Neural cell (in vitro differentiated cells): ENCODE results near the gene DGKI. TPM values are rescaled to one million over a fixed set of nuclear protein-coding genes. Genes with fewer than 3 reads are reported as not detected.

Source experiments
- H2AFZ ChIP-seq: fragments of 200-600, 300-800 bp; sonication (generic), shearing (Covaris generic); 2 replicates; pipeline ENCODE4 v1.6.0; 2014; ENCODE audit warnings: low read depth, mild to moderate bottlenecking, antibody characterized with exemption, low read length, moderate library complexity
- H3F3A ChIP-seq: fragments of 200-600 bp; shearing (Covaris generic); 2 replicates; pipeline ENCODE4 v1.6.1; 2016; ENCODE audit warnings: mild to moderate bottlenecking, moderate library complexity, mixed read lengths, antibody characterized with exemption, low read length; ENCODE audit not compliant: insufficient read depth, poor library complexity, severe bottlenecking
- H3K27ac ChIP-seq: fragments of 200-600, 300-800 bp; sonication (generic), shearing (Covaris generic); 2 replicates; pipeline ENCODE4 v1.5.1; 2014; ENCODE audit warnings: mild to moderate bottlenecking, low read length, moderate library complexity
- H3K27me3 ChIP-seq: fragments of 300-800, 200-600 bp; sonication (generic), shearing (Covaris generic); 2 replicates; pipeline ENCODE4 v1.6.0; 2014; ENCODE audit warnings: mild to moderate bottlenecking, low read depth, low read length, moderate library complexity; ENCODE audit not compliant: insufficient read depth
- H3K36me3 ChIP-seq: fragments of 300-800, 200-600 bp; sonication (generic), shearing (Covaris generic); 2 replicates; pipeline ENCODE4 v1.5.1; 2014; ENCODE audit warnings: mild to moderate bottlenecking, antibody characterized with exemption, low read length, moderate library complexity; ENCODE audit not compliant: insufficient read depth
- H3K4me2 ChIP-seq: fragments of 300-800, 200-600 bp; sonication (generic), shearing (Covaris generic); 2 replicates; pipeline ENCODE4 v1.6.0; 2014; ENCODE audit warnings: mild to moderate bottlenecking, low read length
- H3K4me3 ChIP-seq: fragments of 300-800, 200-600 bp; sonication (generic), shearing (Covaris generic); 2 replicates; pipeline ENCODE4 v1.5.1; 2014; ENCODE audit warnings: mild to moderate bottlenecking, low read length, moderate library complexity
- H3K79me2 ChIP-seq: fragments of 200-600 bp; shearing (Covaris generic); replicated peaks from 2 replicates; pipeline ENCODE4 v1.6.0; 2014; ENCODE audit warnings: mild to moderate bottlenecking, low read length, moderate library complexity; ENCODE audit not compliant: insufficient read depth
- H3K9ac ChIP-seq: fragments of 300-800, 200-600 bp; sonication (generic), shearing (Covaris generic); 2 replicates; pipeline ENCODE4 v1.6.1; 2016; ENCODE audit warnings: mild to moderate bottlenecking, low read length, mixed read lengths
- H3K9me2 ChIP-seq: fragments of 200-600 bp; shearing (Covaris generic); 2 replicates; pipeline ENCODE4 v1.6.1; 2016; ENCODE audit warnings: mild to moderate bottlenecking, low read length, mixed read lengths; ENCODE audit not compliant: insufficient read depth
- H3K9me3 ChIP-seq: fragments of 200-600, 300-800 bp; sonication (generic), shearing (Covaris generic); 2 replicates; pipeline ENCODE4 v1.6.1; 2016; ENCODE audit warnings: mild to moderate bottlenecking, mixed run types, low read length, moderate library complexity, mixed read lengths
- H4K20me1 ChIP-seq: fragments of 200-600 bp; shearing (Covaris generic); 2 replicates; pipeline ENCODE4 v1.6.1; 2016; ENCODE audit warnings: mild to moderate bottlenecking, mixed run types; ENCODE audit not compliant: insufficient read depth
- CTCF ChIP-seq: fragments of 450-650 bp; IDR thresholded peaks from 2 replicates; pipeline ENCODE4 v1.5.1; 2014; ENCODE audit warnings: antibody characterized with exemption, mild to moderate bottlenecking, moderate library complexity; ENCODE audit not compliant: poor library complexity, severe bottlenecking
- EP300 ChIP-seq: fragments of 450-650 bp; conservative IDR thresholded peaks from 2 replicates; pipeline ENCODE4 v1.6.1; 2014; ENCODE audit warnings: antibody characterized with exemption, mild to moderate bottlenecking, moderate library complexity; ENCODE audit not compliant: poor library complexity, severe bottlenecking
- EZH2 ChIP-seq: fragments of 200-600, 300-800 bp; shearing (Covaris generic), sonication (generic); IDR thresholded peaks from 2 replicates; pipeline ENCODE4 v1.6.1; 2014; ENCODE audit warnings: antibody characterized with exemption, low read length, borderline replicate concordance, mild to moderate bottlenecking; ENCODE audit not compliant: insufficient read depth, poor library complexity, severe bottlenecking
- MXI1 ChIP-seq: fragments of 450-650 bp; conservative IDR thresholded peaks from 2 replicates; pipeline ENCODE4 v1.6.1; 2014; ENCODE audit warnings: antibody characterized with exemption, mild to moderate bottlenecking; ENCODE audit not compliant: poor library complexity, severe bottlenecking
- POLR2AphosphoS5 ChIP-seq: IDR thresholded peaks from 2 replicates; pipeline ENCODE4 v1.6.1; 2012
- RAD21 ChIP-seq: fragments of 450-650 bp; conservative IDR thresholded peaks from 2 replicates; pipeline ENCODE4 v1.6.1; 2014; ENCODE audit warnings: antibody characterized with exemption, mild to moderate bottlenecking, moderate library complexity
- REST ChIP-seq: IDR thresholded peaks from 2 replicates; pipeline ENCODE4 v1.6.1; 2012; ENCODE audit warnings: borderline replicate concordance
- SMC3 ChIP-seq: fragments of 450-650 bp; conservative IDR thresholded peaks from 2 replicates; pipeline ENCODE4 v1.6.1; 2014; ENCODE audit warnings: antibody characterized with exemption, mild to moderate bottlenecking, moderate library complexity; ENCODE audit not compliant: poor library complexity
- TAF1 ChIP-seq: IDR thresholded peaks from 2 replicates; pipeline ENCODE4 v1.6.1; 2012; ENCODE audit warnings: low read depth
- polyA plus RNA-seq: library from polyadenylated mRNA; depleted of rRNA; stranded (reverse); fragments of >200 nt; gene quantifications from 2 replicates; pipeline ENCODE4 v1.2.3, GENCODE V29; 2014

DGKI gene
- polyA plus RNA-seq, 1 donor from 2014 or later, result 15.8 TPM

GRCh38 chr7:137875746-137876145, 29.0 kb upstream of the DGKI start:
- H3K36me3 ChIP-seq, result no peaks in the 10 kb centered on the region
- H3K27me3 ChIP-seq, result no peaks in the 10 kb centered on the region
- no peak overlapping the region for H3K9ac ChIP-seq
- H3K9me3 ChIP-seq, result no peaks in the 10 kb centered on the region
- no peak overlapping the region for H3K4me2 ChIP-seq
- H3K79me2 ChIP-seq, result no peaks in the 10 kb centered on the region
- H3F3A ChIP-seq, result no peaks in the 10 kb centered on the region
- no peak overlapping the region for H3K27ac ChIP-seq
- H3K9me2 ChIP-seq, result no peaks in the 10 kb centered on the region
- H3K4me3 ChIP-seq, result no peak overlapping the region
- H2AFZ ChIP-seq, result no peak overlapping the region
- no peaks in the 10 kb centered on the region for H4K20me1 ChIP-seq
- TF ChIP-seq CTCF, result no peak
- no peak for TF ChIP-seq RAD21
- no peak for TF ChIP-seq SMC3
- no peak for TF ChIP-seq POLR2AphosphoS5

- Histone ChIP-seq H3K27ac (no peak overlapping the region), H2AFZ (no peak overlapping the region), H3K79me2 (no peaks in the 10 kb centered on the region), H4K20me1 (no peaks in the 10 kb centered on the region), H3K9ac (no peak overlapping the region), H3K36me3 (no peaks in the 10 kb centered on the region), H3K4me3 (no peak overlapping the region), H3K27me3 (no peaks in the 10 kb centered on the region), H3K9me2 (no peaks in the 10 kb centered on the region), H3K9me3 (no peaks in the 10 kb centered on the region), H3F3A (no peaks in the 10 kb centered on the region), H3K4me2 (no peak overlapping the region)
- TF ChIP-seq SMC3 (no peak), EZH2 (no peak), CTCF (no peak), RAD21 (no peak), EP300 (no peak), POLR2AphosphoS5 (no peak), MXI1 (no peak), TAF1 (no peak), REST (no peak)
Measured at GRCh38 chr7:137873979-137874777, 27.4 kb upstream of the DGKI start.
